Stimulated activated effector memory CD8-positive, alpha-beta T cell treated with anti-CD3 and anti-CD28 coated beads, Interleukin-12 subunit alpha, Interleukin-12 subunit beta, amount 100 ng/mL, for 72 hours (primary cell): Measurements from ENCODE around the gene ACOXL.
A peak's percentile ranks its signal among the peaks of the same experiment; 100 is the strongest.

Source experiments
- ATAC-seq: fragments of 150-1000 bp; cut with Tn5 transposase; 2 replicates; pipeline ENCODE4 v1.10.0; 2021
- DNase-seq, 2 donors: peaks; one replicate each; pipeline ENCODE4 v3.0.0; 2021 to 2022; ENCODE audit warnings: low spot score in 2 of 2
- H3K27ac Mint-ChIP-seq: one replicate; pipeline ENCODE4 v1.8.0; 2022; ENCODE audit warnings: mild to moderate bottlenecking, mixed read lengths
- H3K36me3 Mint-ChIP-seq: one replicate; pipeline ENCODE4 v1.8.0; 2022; ENCODE audit warnings: mild to moderate bottlenecking, mixed read lengths
- H3K4me1 Mint-ChIP-seq: one replicate; pipeline ENCODE4 v1.8.0; 2022; ENCODE audit warnings: mixed read lengths
- H3K4me3 Mint-ChIP-seq: one replicate; pipeline ENCODE4 v1.8.0; 2022; ENCODE audit warnings: mild to moderate bottlenecking, mixed read lengths
- H3K9me3 Mint-ChIP-seq: one replicate; pipeline ENCODE4 v1.8.0; 2022; ENCODE audit warnings: mixed read lengths

Gene ACOXL

GRCh38 chr2:111095434-111095833, 363.1 kb downstream of the ACOXL start:
- H3K27ac Mint-ChIP-seq, result no peak overlapping the region
- ATAC-seq (no peak), DNase-seq (no peak)
- peaks cover 18% of the 10 kb centered on the region for H3K4me1 Mint-ChIP-seq
- H3K4me3 Mint-ChIP-seq, result no peak overlapping the region
- no peaks in the 10 kb centered on the region for H3K9me3 Mint-ChIP-seq
- H3K36me3 Mint-ChIP-seq, result no peaks in the 10 kb centered on the region

GRCh38 chr2:111099402-111099801, 367.0 kb downstream of the ACOXL start:
- DNase-seq, result no peak
- Mint-ChIP-seq H3K4me1 (peaks cover 28% of the 10 kb centered on the region), H3K4me3 (no peak overlapping the region), H3K36me3 (no peaks in the 10 kb centered on the region), H3K27ac (no peak overlapping the region), H3K9me3 (no peaks in the 10 kb centered on the region)
- ATAC-seq, result no peak

GRCh38 chr2:111100087-111100764, 367.9 kb downstream of the ACOXL start:
- ATAC-seq (peak; percentile 76), DNase-seq (peak in 1 of 2 donors; percentile 70)
- Mint-ChIP-seq H3K4me3 (peak overlapping the region; percentile 41), H3K36me3 (no peaks in the 10 kb centered on the region), H3K4me1 (peaks cover 28% of the 10 kb centered on the region), H3K9me3 (no peaks in the 10 kb centered on the region), H3K27ac (peak overlapping the region; percentile 58)

DNA sequence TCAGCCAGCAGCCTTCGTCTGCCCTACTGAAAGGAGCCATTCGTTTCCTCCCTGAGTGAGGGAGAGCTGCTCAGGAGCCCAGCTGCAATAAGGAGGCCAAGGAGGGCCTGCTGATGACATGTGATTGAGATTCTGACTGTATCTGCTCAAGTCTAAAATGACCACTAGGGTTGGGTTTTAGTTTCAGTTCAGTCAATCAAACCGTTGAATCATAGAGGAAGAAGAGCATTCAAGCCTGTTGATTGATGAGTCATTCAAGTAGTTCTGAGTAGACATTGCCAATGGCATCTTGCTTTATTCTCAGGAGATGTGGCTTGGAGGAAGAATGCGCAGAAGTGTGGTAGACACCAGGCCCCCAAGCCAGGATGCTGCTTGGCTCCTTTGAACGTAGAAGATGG, 368.4 kb downstream of the ACOXL start:
- Mint-ChIP-seq H3K9me3 (no peaks in the 10 kb centered on the region), H3K4me1 (peaks cover 30% of the 10 kb centered on the region), H3K4me3 (peak overlapping the region; percentile 41), H3K27ac (peak overlapping the region; percentile 58), H3K36me3 (no peaks in the 10 kb centered on the region)
- ATAC-seq (peak; percentile 96), DNase-seq (peak in 1 of 2 donors; percentile 69)

DNA sequence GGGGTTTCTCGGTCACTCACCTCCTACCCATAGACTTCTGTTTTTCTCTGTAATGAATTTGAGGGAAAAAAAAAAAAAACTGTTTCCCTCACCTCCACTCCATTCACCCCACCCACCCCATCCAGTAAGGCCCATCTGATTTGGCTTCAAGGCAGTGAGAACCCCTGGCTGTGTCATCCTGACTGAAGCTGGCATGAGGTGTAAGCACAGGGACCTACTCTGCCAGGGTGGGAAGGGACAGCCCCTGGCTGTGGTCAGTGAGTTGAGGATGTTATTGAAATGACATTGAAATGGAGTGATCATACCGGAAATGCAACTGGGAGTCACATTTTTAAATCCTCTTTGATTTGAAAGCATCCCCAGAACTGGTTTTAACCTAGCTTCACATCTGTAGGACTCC, 369.2 kb downstream of the ACOXL start:
- ATAC-seq (peak; percentile 69), DNase-seq (no peak)
- H3K27ac Mint-ChIP-seq, result no peak overlapping the region
- peaks cover 39% of the 10 kb centered on the region for H3K4me1 Mint-ChIP-seq
- no peaks in the 10 kb centered on the region for H3K36me3 Mint-ChIP-seq
- H3K9me3 Mint-ChIP-seq, result no peaks in the 10 kb centered on the region
- no peak overlapping the region for H3K4me3 Mint-ChIP-seq

- Mint-ChIP-seq H3K9me3 (no peaks in the 10 kb centered on the region), H3K4me3 (no peak overlapping the region), H3K36me3 (no peaks in the 10 kb centered on the region), H3K4me1 (peaks cover 44% of the 10 kb centered on the region), H3K27ac (no peak overlapping the region)
- ATAC-seq, result no peak
- DNase-seq, result no peak
Measured at GRCh38 chr2:111102216-111102615, 369.8 kb downstream of the ACOXL start.

- Mint-ChIP-seq H3K4me1 (peaks cover 31% of the 10 kb centered on the region), H3K36me3 (no peaks in the 10 kb centered on the region), H3K27ac (no peak overlapping the region), H3K4me3 (no peak overlapping the region), H3K9me3 (no peaks in the 10 kb centered on the region)
- DNase-seq, result no peak
- no peak for ATAC-seq
Measured at GRCh38 chr2:111105926-111106325, 373.6 kb downstream of the ACOXL start.

GRCh38 chr2:111106706-111107105, 374.3 kb downstream of the ACOXL start:
- peak; percentile 88 for ATAC-seq
- H3K27ac Mint-ChIP-seq, result no peak overlapping the region
- no peaks in the 10 kb centered on the region for H3K36me3 Mint-ChIP-seq

GRCh38 chr2:111108745-111109271, 376.4 kb downstream of the ACOXL start:
- H3K4me1 Mint-ChIP-seq, result peaks cover 16% of the 10 kb centered on the region

More at GRCh38 chr2:111106706-111107105, 374.3 kb downstream of the ACOXL start:
- Mint-ChIP-seq H3K4me1 (peaks cover 23% of the 10 kb centered on the region), H3K9me3 (no peaks in the 10 kb centered on the region), H3K4me3 (no peak overlapping the region)
- no peak for DNase-seq

DNA sequence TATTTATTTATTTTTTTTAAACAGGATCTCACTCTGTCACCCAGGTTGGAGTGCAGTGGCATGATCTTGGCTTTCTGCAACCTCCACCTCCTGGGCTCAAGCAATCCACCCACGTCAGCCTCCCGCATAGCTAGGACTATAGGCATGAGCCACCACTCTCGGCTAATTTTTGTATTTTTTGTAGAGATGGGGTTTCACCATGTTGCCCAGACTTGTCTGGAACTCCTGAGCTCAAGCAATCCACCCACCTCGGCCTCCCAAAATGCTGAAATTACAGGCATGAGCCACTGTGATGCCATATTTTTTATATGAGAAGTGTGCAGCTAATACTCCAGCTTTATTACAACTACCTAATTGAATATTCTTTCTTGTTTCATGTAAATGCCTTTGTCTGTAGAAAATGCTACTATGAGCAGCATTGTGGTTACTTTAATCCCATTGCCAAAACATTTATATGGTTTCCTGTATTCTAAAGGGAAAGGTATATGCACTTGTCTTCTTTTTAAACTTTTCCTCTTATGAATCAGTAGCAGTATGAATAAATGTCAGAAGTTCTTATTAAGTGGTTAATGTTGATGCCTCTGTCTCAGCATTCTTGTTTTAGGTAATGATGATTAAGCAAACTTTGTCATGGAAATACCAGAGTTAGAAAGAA, 378.9 kb downstream of the ACOXL start:
- Mint-ChIP-seq H3K9me3 (no peaks in the 10 kb centered on the region), H3K4me1 (peaks cover 19% of the 10 kb centered on the region), H3K4me3 (no peak overlapping the region), H3K36me3 (peaks cover 9% of the 10 kb centered on the region), H3K27ac (no peak overlapping the region)
- peak; percentile 57 for ATAC-seq
- DNase-seq, result no peak

More at GRCh38 chr2:111108745-111109271, 376.4 kb downstream of the ACOXL start:
- H3K36me3 Mint-ChIP-seq, result no peaks in the 10 kb centered on the region
- DNase-seq (no peak), ATAC-seq (no peak)
- no peaks in the 10 kb centered on the region for H3K9me3 Mint-ChIP-seq
- H3K4me3 Mint-ChIP-seq, result no peak overlapping the region
- no peak overlapping the region for H3K27ac Mint-ChIP-seq

- no peak overlapping the region for H3K27ac Mint-ChIP-seq
- H3K4me3 Mint-ChIP-seq, result no peak overlapping the region
- ATAC-seq, result no peak
- peaks cover 36% of the 10 kb centered on the region for H3K4me1 Mint-ChIP-seq
- peaks cover 28% of the 10 kb centered on the region for H3K36me3 Mint-ChIP-seq
- DNase-seq, result no peak
- no peaks in the 10 kb centered on the region for H3K9me3 Mint-ChIP-seq
Measured at GRCh38 chr2:111113838-111114237, 381.5 kb downstream of the ACOXL start.

DNA sequence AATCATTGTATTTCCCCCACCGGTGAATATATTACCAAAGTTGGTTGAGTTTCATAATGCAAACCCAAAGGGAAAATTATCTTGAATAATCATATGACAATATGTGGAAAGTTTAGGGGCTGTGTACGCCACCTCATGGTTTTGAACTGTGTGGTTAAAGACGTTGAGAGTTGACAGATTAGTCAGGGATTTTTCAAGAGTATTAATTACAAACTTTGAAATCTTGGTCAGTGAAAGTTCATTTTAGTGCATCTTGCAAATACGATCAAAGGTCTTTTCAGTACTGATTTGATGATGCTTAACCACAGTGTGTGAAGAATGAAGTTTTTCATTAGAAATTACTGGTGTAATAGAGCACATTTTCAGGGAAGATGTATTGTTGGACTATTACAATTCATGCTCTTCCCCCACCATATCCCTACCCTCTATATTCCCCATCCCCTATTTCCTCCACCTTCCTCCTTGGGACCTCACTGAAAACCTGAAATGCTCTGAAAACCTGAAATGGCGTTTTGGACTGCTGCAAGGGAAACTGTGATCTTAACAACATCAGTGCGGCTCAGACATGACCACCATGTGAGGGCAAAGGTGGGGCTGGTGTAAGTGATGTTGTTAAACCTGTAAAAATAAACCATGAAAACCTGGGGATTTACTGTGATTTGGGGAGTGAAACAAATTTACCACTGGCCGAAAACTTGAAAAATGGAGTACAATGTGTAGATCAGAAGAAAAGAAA, 383.8 kb downstream of the ACOXL start:
- Mint-ChIP-seq H3K4me1 (peaks cover 52% of the 10 kb centered on the region), H3K27ac (peak overlapping the region; percentile 69), H3K4me3 (peak overlapping the region; percentile 93), H3K9me3 (no peaks in the 10 kb centered on the region), H3K36me3 (peaks cover 40% of the 10 kb centered on the region)
- DNase-seq (peak in 1 of 2 donors; percentile 68), ATAC-seq (peak; percentile 70)

DNA sequence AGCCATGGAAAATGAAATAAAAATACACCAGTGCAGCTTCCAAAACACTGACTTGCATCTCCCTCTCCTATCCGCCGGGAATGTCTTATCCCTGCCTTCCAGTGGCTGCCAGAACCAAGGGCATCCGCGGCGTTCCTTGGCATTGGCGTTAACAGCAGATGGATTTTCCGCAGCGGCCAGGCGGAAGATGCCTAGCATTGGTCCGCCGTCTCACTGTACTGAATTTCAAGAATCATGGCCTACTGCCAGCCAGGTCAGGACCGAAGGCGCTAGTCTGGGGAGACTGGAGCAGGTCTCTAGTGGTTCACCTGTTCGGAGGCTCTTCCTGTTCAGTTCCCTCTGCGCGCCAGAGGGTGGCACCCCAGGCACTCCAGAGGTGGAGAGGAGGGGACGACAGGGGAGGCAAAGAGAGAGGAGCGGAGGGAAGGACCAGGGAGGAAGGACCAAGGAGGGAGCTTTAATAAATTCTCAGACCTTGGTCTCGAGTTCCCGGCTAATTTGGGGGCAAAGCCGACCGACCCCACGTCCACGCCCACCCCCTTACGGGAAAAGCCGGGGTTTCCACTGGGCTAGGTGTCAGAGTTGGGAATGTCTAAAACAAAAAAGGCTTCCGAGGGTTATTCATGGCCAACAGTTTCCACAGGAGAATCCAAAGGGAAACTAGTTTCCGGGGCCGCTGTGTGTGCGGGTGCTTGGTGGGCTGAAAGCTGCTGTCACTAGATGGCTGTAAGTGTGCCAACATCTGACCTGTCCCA, 384.6 kb downstream of the ACOXL start:
- DNase-seq (peak; percentile 42 to 75), ATAC-seq (peak; percentile 44)
- Mint-ChIP-seq H3K4me3 (peak overlapping the region; percentile 93), H3K36me3 (peaks cover 49% of the 10 kb centered on the region), H3K4me1 (peaks cover 60% of the 10 kb centered on the region), H3K9me3 (no peaks in the 10 kb centered on the region), H3K27ac (peak overlapping the region; percentile 69)

GRCh38 chr2:111117598-111118480, 385.5 kb downstream of the ACOXL start:
- Mint-ChIP-seq H3K27ac (peak overlapping the region; percentile 72), H3K36me3 (peaks cover 53% of the 10 kb centered on the region), H3K9me3 (no peaks in the 10 kb centered on the region), H3K4me1 (peaks cover 62% of the 10 kb centered on the region), H3K4me3 (peak overlapping the region; percentile 93)
- ATAC-seq, result no peak
- DNase-seq, result no peak
